Measurements from ENCODE around the gene CLEC4F.

Gene CLEC4F

DNA sequence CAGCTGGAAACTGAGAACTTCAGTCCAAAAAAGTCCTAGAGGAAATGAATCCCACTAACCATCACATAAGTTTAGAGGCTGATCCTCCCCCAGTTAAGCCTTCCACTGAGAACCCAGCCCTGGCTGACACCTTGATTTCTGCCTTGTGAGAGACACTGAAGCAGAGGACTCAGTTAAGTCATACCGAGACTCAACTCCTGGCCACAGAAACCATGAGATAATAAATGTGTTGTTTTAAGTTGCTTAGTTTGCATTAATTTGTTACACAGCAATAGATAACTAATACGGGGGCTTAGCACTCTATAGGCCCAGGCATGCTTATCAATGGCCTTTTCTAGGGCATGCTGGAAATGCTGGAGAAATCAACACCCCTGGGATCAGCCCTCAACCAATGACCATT is 49.0 kb downstream of the CLEC4F start:
- in situ Hi-C loops (cut with MboI; ENCODE audit: low pct_unique_long_range_greater_than_20kb, low sequenced_read_pairs, unreplicated experiment) = no loop called here
- DNase-seq (ENCODE audit: low spot score) = no peak
- TF ChIP-seq, protein P1, sequence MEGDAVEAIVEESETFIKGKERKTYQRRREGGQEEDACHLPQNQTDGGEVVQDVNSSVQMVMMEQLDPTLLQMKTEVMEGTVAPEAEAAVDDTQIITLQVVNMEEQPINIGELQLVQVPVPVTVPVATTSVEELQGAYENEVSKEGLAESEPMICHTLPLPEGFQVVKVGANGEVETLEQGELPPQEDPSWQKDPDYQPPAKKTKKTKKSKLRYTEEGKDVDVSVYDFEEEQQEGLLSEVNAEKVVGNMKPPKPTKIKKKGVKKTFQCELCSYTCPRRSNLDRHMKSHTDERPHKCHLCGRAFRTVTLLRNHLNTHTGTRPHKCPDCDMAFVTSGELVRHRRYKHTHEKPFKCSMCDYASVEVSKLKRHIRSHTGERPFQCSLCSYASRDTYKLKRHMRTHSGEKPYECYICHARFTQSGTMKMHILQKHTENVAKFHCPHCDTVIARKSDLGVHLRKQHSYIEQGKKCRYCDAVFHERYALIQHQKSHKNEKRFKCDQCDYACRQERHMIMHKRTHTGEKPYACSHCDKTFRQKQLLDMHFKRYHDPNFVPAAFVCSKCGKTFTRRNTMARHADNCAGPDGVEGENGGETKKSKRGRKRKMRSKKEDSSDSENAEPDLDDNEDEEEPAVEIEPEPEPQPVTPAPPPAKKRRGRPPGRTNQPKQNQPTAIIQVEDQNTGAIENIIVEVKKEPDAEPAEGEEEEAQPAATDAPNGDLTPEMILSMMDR (IDR thresholded peaks at IDR 0.05; ENCODE audit: extremely low read depth, insufficient read depth, missing control alignments) = no peak

DNA sequence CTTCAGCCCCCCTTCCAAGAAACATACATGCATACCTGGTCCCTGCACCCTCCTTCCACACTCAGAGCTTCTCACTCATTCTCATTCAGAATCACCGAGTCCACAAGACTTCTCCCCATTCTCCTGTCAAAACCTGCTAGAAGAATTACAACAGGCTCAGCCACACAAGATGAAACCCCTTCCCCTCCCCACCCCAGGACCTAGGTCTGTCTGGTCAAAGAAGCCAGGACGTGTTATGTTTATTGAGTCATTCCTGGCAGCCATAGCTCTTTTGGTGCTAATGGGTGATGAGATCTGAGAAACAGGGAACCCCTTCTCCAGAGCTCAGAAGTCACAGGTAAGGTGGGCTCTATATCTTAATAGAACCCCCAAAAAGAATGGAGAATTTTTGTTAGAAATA is 50.9 kb downstream of the CLEC4F start:
- in situ Hi-C loops (cut with MboI; ENCODE audit: low pct_unique_long_range_greater_than_20kb, low sequenced_read_pairs, unreplicated experiment) = no loop called here
- DNase-seq (ENCODE audit: low spot score) = no peak
- TF ChIP-seq, protein P1 (IDR thresholded peaks at IDR 0.05; ENCODE audit: extremely low read depth, insufficient read depth, missing control alignments) = no peak

DNA sequence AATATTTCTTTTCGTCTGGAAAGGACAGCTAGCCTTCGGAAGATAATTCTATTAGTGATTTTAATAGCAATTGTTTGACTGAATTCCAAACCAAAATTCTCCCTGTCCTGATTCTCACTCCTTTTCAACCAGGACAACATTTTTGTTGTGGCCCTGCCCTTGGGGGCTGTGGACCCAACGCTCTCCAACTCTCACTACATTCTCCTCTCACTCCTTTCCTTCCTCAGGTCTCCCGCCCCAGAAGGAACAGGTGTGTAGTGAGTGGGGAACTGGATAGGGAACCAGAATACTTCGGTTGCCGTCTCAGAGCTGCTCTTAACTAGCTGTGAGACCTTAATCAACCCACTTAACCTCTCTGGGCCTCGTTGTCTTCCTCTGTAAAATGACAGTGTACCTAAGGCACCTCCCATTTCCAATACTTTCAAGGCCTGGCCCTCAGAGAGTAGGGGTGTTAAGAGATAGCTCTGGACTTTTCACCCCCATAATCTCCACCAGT is 51.8 kb downstream of the CLEC4F start:
- in situ Hi-C loops (cut with MboI; ENCODE audit: low pct_unique_long_range_greater_than_20kb, low sequenced_read_pairs, unreplicated experiment) = no loop called here
- TF ChIP-seq, protein P1 (IDR thresholded peaks at IDR 0.05; ENCODE audit: extremely low read depth, insufficient read depth, missing control alignments) = no peak
- DNase-seq (ENCODE audit: low spot score) = no peak

DNA sequence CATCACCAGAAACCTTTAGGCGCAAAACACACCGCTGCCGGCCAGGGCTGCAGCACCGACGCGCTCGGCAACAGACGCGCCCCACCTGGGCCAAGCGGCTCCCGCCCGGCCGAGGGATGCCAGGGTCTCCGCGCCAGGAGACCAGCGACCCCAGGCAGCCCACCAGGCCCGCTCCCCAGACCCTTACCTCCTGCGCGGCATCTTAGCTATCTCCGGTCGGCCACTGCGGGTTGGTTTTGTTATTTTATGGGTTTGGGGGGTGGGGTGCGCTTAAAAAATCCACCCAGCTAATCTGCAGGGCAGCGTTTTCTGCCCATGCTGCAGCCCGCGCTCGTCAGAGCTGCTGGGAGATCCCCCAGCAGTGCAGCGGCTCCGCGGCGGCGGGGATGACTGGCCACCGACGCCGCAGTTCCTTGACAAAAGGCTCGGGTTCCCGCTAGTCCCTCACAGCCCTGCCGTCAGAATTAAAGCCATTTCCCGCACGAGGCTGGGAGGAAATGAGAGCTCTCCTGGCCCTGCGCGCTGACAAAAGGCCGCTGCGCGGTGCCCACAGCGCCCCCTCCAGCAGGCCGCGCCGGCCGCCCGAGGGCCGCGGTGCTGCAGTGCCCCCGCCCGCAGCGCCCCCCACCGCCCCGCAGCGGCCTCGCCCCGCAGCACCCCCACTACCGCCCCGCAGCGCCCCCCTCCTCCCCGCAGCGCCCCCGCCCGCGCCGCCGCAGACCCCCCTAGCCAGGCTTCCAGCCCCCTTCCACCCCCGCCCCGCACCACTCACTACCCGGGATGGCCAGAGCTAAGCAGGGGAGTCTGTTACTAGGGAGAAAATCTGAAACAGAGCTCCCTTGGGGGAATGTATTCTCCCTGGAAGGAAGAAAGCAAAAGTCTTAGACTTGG is 52.5 kb downstream of the CLEC4F start, which contains the start of gene ADD2:
Gene ADD2, minus strand, starts transcription at position 502 of the 891 bp plus-strand sequence. CDS start 61,792 bp downstream, outside the sequence.
- peak; percentile 75 for DNase-seq (ENCODE audit: low spot score)
- TF ChIP-seq, protein P1 (IDR thresholded peaks at IDR 0.05; ENCODE audit: extremely low read depth, insufficient read depth, missing control alignments) = peak; percentile 36
- in situ Hi-C loops (cut with MboI; ENCODE audit: low pct_unique_long_range_greater_than_20kb, low sequenced_read_pairs, unreplicated experiment) = no loop called here

DNA sequence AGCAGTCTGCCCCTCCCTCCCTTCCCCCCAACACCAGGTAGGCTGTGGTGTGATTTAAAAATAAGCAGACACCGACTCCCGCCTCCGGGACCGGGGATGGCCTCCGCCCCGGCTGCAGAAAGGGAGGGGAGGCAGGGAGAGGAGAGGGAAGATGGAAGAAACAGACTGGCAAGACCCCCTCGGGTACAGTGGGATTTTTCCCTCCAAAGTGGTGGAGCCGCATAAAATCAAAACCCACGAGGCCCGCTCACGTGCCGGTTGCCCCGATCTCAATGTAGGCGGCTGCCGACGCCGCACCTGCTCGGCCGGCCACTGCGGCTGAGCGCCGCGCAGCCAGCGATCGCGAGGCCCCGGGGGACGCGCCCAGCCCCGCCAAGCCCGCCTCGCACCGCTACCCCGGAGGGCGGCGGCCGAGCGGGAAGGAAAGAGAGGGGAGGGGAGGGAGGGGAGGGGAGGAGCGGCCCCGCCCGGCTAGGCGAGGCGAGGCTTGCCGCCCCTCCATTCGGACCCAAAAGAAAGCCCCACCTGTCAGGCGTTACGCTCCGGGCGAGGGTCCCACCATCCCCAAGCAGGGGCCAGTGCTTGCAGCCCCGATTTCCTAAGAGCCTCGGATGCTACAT is 53.2 kb downstream of the CLEC4F start:
- in situ Hi-C loops (cut with MboI; ENCODE audit: low pct_unique_long_range_greater_than_20kb, low sequenced_read_pairs, unreplicated experiment) = no loop called here
- TF ChIP-seq, protein P1 (IDR thresholded peaks at IDR 0.05; ENCODE audit: extremely low read depth, insufficient read depth, missing control alignments) = no peak
- peak; percentile 46 for DNase-seq (ENCODE audit: low spot score)

DNA sequence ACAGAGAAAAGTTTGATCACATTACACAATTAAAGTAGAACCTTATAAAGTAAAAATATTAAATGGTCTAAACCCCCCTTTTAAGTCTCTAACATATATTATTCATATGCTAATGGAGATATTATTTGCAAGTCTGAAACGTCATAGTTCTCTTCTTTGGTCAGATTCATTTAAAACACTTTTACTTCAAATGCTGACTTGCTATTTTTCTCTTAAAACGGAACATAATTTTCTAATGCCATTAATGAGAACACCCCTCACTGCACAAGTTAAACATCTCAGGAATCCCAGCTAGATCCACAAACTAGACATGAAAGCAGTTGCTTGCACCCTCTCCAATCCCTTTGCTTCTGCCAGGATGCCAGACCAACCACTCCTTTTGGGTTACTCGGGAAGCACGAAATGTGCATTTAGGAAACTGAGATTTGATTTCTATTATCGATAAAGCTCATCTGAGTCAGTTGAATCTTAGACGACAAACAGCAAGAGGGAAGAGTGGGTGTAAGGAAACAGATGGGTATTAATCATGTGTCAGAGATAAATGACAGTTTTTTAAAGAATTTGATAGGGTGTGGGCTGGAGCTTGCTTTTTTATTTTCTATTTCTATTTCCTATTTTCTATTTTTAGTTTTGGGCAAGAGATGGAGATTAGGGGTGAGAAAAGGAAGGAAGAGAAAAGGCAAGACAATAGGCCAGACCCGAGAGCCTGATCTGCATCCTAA is 53.9 kb downstream of the CLEC4F start:
- no peak for DNase-seq (ENCODE audit: low spot score)
- in situ Hi-C loops (cut with MboI; ENCODE audit: low pct_unique_long_range_greater_than_20kb, low sequenced_read_pairs, unreplicated experiment) = no loop called here
- TF ChIP-seq, protein P1 (IDR thresholded peaks at IDR 0.05; ENCODE audit: extremely low read depth, insufficient read depth, missing control alignments) = no peak
